K562 (cell line): ENCODE measurements around the gene IMP4.

Source experiments
- BACH1 ChIP-seq: fragments of 200-800 bp; sonication (Bioruptor generic); IDR thresholded peaks from 2 replicates; pipeline ENCODE4 v1.6.1; 2016; ENCODE audit warnings: missing genetic modification characterization, missing compliant biosample characterization
- EP300 ChIP-seq: IDR thresholded peaks from 2 replicates; pipeline ENCODE4 v1.6.1; 2012; ENCODE audit warnings: low read length, improper control_type of control experiment
- MTA2 ChIP-seq: fragments of 450-650 bp; IDR thresholded peaks from 2 replicates; pipeline ENCODE4 v1.6.1; 2016; ENCODE audit warnings: low read depth
- PHTF2 ChIP-seq: fragments of 250-450 bp; sonication (Bioruptor Pico); IDR thresholded peaks from 2 replicates; pipeline ENCODE4 v1.5.0; 2021; ENCODE audit warnings: mild to moderate bottlenecking
- POLR2AphosphoS5 ChIP-seq: IDR thresholded peaks from 2 replicates; pipeline ENCODE4 v1.6.1; 2011; ENCODE audit warnings: mild to moderate bottlenecking, low read depth, low read length, moderate library complexity; ENCODE audit not compliant: control insufficient read depth, insufficient read depth
- RBBP5 ChIP-seq: fragments of 200-600 bp; sonication (generic); IDR thresholded peaks from 2 replicates; pipeline ENCODE4 v1.6.1; 2012; ENCODE audit warnings: borderline replicate concordance, mild to moderate bottlenecking, low read length, control low read depth, inconsistent platforms; ENCODE audit not compliant: insufficient read depth, poor library complexity, severe bottlenecking
- ZNF274 ChIP-seq: IDR thresholded peaks from 2 replicates; pipeline ENCODE4 v1.6.1; 2011; ENCODE audit warnings: low read depth, mild to moderate bottlenecking, low read length, moderate library complexity, borderline replicate concordance
- ZSCAN29 ChIP-seq: fragments of 450-650 bp; IDR thresholded peaks from 2 replicates; pipeline ENCODE4 v1.6.1; 2017
- TF ChIP-seq, protein P1 (sequence below): sonication (generic); formaldehyde crosslinking; IDR thresholded peaks from 2 replicates; pipeline ENCODE4 v1.8.1; 2023; ENCODE audit warnings: mild to moderate bottlenecking, missing genetic modification reagents
- TF ChIP-seq, protein P2 (sequence below): sonication (generic); formaldehyde crosslinking; IDR thresholded peaks from 2 replicates; pipeline ENCODE4 v1.8.1; 2022; ENCODE audit warnings: missing genetic modification reagents

DNA sequence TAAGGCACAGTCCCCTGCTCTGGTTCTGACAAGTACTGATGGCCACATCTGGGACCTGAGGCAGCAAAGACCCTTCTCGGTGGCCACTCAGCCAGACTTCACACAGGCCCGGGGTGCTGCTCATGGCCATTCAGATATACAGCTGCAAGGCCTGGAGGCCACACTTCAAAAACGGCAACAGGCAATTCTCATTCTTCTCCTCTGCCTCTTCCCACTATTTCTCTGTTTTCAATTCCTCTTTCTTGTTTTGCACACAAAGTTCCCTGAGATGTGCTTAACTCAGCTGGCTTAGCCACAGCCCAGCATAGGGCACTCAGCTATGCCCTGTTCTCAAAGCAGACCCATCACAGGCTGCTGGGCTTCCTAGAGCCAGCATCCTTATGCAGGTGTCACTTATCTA lies 43.0 kb downstream of the IMP4 start:
- no peak for TF ChIP-seq RBBP5
- TF ChIP-seq MTA2: no peak
- no peak for TF ChIP-seq EP300
- TF ChIP-seq, protein P1, sequence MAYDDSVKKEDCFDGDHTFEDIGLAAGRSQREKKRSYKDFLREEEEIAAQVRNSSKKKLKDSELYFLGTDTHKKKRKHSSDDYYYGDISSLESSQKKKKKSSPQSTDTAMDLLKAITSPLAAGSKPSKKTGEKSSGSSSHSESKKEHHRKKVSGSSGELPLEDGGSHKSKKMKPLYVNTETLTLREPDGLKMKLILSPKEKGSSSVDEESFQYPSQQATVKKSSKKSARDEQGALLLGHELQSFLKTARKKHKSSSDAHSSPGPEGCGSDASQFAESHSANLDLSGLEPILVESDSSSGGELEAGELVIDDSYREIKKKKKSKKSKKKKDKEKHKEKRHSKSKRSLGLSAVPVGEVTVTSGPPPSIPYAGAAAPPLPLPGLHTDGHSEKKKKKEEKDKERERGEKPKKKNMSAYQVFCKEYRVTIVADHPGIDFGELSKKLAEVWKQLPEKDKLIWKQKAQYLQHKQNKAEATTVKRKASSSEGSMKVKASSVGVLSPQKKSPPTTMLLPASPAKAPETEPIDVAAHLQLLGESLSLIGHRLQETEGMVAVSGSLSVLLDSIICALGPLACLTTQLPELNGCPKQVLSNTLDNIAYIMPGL: no peak
- TF ChIP-seq, protein P2, sequence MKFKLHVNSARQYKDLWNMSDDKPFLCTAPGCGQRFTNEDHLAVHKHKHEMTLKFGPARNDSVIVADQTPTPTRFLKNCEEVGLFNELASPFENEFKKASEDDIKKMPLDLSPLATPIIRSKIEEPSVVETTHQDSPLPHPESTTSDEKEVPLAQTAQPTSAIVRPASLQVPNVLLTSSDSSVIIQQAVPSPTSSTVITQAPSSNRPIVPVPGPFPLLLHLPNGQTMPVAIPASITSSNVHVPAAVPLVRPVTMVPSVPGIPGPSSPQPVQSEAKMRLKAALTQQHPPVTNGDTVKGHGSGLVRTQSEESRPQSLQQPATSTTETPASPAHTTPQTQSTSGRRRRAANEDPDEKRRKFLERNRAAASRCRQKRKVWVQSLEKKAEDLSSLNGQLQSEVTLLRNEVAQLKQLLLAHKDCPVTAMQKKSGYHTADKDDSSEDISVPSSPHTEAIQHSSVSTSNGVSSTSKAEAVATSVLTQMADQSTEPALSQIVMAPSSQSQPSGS: no peak
- TF ChIP-seq POLR2AphosphoS5: no peak
- TF ChIP-seq BACH1 (tag): no peak
- no peak for TF ChIP-seq ZNF274
- TF ChIP-seq ZSCAN29: no peak
- TF ChIP-seq PHTF2 (CRISPR knock-in tag): no peak
